Measurements from ENCODE around the gene NUP133.

Gene NUP133

DNA sequence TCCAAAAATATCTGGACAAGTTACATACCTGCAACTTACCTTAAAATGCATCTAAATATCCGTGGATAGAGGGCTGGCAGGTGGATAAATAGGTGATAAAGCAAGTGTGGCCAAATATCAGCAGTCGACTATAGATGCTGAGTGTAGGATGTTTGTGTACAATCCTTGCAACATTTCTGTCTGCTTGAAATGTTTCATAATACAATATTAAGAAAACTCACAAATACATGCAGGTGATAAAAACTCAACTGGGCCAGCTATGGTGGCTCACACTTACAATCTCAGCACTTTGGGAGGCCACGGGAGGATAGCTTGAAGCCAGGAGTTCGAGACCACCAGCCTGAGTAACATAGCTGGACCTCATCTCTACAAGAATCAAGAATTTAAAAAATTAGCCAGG lies 115.2 kb downstream of the NUP133 start:
- no peaks in the 10 kb centered on the region for H3K9me3 ChIP-seq
- H3K4me1 ChIP-seq = no peaks in the 10 kb centered on the region
- H3K4me3 ChIP-seq = no peak overlapping the region
- DNase-seq (ENCODE audit: low spot score in 2 of 2) = no peak
- H3K36me3 ChIP-seq (replicated peaks) = no peaks in the 10 kb centered on the region
- in situ Hi-C loops (cut with MboI; ENCODE audit: low sequenced_read_pairs) = no loop called here
- H3K27me3 ChIP-seq (ENCODE audit: low read depth) = no peaks in the 10 kb centered on the region

Measured in HAP-1 (cell line).